Left forelimb (tissue), 1 donor: ENCODE data around the gene DPP3.
A peak's percentile ranks its signal among the peaks of the same experiment; 100 is the strongest.

ENCODE experiments used
- DNase-seq: peaks from one replicate; pipeline ENCODE4 v3.0.0-alpha.2; 2018; ENCODE audit warnings: low spot score

The DPP3 gene

GRCh38 chr11:66465373-66466224 lies 14.6 kb upstream of the DPP3 start:
- DNase-seq = no peak

- peak; percentile 97 for DNase-seq
Observed at GRCh38 chr11:66466225-66467033, 13.8 kb upstream of the DPP3 start, which contains the start of gene PELI3. Gene PELI3 (plus strand): TSS chr11:66466905. CDS start chr11:66468129, 1,224 bp downstream.

- DNase-seq = no peak
Observed at GRCh38 chr11:66467034-66467659, 13.1 kb upstream of the DPP3 start.

GRCh38 chr11:66467756-66468155 lies 12.5 kb upstream of the DPP3 start:
- no peak for DNase-seq

- DNase-seq = no peak
Observed at GRCh38 chr11:66468691-66469090, 11.5 kb upstream of the DPP3 start.

- no peak for DNase-seq
Observed at GRCh38 chr11:66469441-66469840, 10.8 kb upstream of the DPP3 start.

GRCh38 chr11:66470015-66470414 lies 10.2 kb upstream of the DPP3 start:
- DNase-seq = no peak

- no peak for DNase-seq
Observed at GRCh38 chr11:66471142-66471541, 9.1 kb upstream of the DPP3 start.

- DNase-seq = no peak
Observed at GRCh38 chr11:66472054-66472453, 8.2 kb upstream of the DPP3 start.

GRCh38 chr11:66473167-66473566 lies 7.1 kb upstream of the DPP3 start:
- no peak for DNase-seq

- DNase-seq = no peak
Observed at GRCh38 chr11:66473608-66474515, 6.4 kb upstream of the DPP3 start.

- DNase-seq = no peak
Observed at GRCh38 chr11:66475349-66476172, 4.7 kb upstream of the DPP3 start.

GRCh38 chr11:66476173-66476840 lies 3.9 kb upstream of the DPP3 start:
- DNase-seq = no peak

- DNase-seq = no peak
Observed at GRCh38 chr11:66476841-66477251, 3.4 kb upstream of the DPP3 start.

- no peak for DNase-seq
Observed at GRCh38 chr11:66477263-66478201, 2.7 kb upstream of the DPP3 start.

- DNase-seq = no peak
Observed at GRCh38 chr11:66478729-66479393, 1.4 kb upstream of the DPP3 start.

- no peak for DNase-seq
Observed at GRCh38 chr11:66479394-66480116, 679 bp upstream of the DPP3 start.
